K562 (cell line): Measurements from ENCODE around the gene HIVEP3. TPM values are rescaled to one million over a fixed set of nuclear protein-coding genes. Genes with fewer than 3 reads are reported as not detected.
A peak's percentile ranks its signal among the peaks of the same experiment; 100 is the strongest.

Experiments used
- ATAC-seq: fragments of 200-7000 bp; cut with Tn5 transposase; 3 replicates; pipeline ENCODE4 v1.9.1; 2020; ENCODE audit warnings: moderate library complexity
- BruUV-seq: library from RNA; stranded (reverse); fragments of 400-500 nt; replicated peaks from 2 replicates; lab custom pipeline; 2021; lab: Mats Ljungman, UMichigan
- CTCF ChIA-PET: fragments of 300-600 bp; formaldehyde crosslinking; extraction: SDS; loops from one replicate; lab custom pipeline; 2021; ENCODE audit warnings: low intra/inter-chr PET ratio; lab: Yijun Ruan, JAX
- POLR2A ChIA-PET: fragments of 300-600, 350-650 bp; sonication (Branson Sonifier 250); formaldehyde crosslinking; extraction: SDS; loops from one replicate; lab custom pipeline; 2021; ENCODE audit warnings: antibody characterized with exemption, inconsistent platforms; lab: Yijun Ruan, JAX
- DNase-seq, 4 experiments: peaks; one replicate each; pipeline versions ENCODE4 v3.0.0 to v3.0.0-alpha.2; 2011 to 2018; ENCODE audit warnings: low spot score in 3 of 4, mixed read lengths in 3 of 4; ENCODE audit errors: extremely low read depth in 1 of 4
- FAIRE-seq: peaks from 2 replicates; lab custom pipeline; 2011; peaks lifted over from hg19 to GRCh38; lab: Jason Lieb, UNC
- H2AFZ ChIP-seq: 2 replicates; pipeline ENCODE4 v1.6.0; 2011; ENCODE audit warnings: low read depth, low read length, control low read depth, inconsistent platforms
- H3K27ac ChIP-seq: fragments of 200-600 bp; 3 replicates; pipeline ENCODE4 v1.8.0; 2011; ENCODE audit warnings: low read depth, mild to moderate bottlenecking, control low read depth, inconsistent platforms, low read length, moderate library complexity, mixed read lengths; ENCODE audit errors: extremely low read depth
- H3K27me3 ChIP-seq, 2 experiments: fragments of 300-600 bp in 1 of 2; 2 replicates in 1 of 2; 3 replicates in 1 of 2; pipeline versions ENCODE4 v1.6.0 to v1.8.0; 2011; ENCODE audit warnings: inconsistent platforms in 2 of 2, low read length in 2 of 2, mild to moderate bottlenecking in 1 of 2, mixed read lengths in 1 of 2, moderate library complexity in 1 of 2; ENCODE audit not compliant: control insufficient read depth in 2 of 2, insufficient read depth in 2 of 2
- H3K36me3 ChIP-seq: fragments of 300-600 bp; 3 replicates; pipeline ENCODE4 v1.8.0; 2011; ENCODE audit warnings: mild to moderate bottlenecking, low read length, inconsistent platforms; ENCODE audit not compliant: control insufficient read depth, insufficient read depth
- H3K4me1 ChIP-seq, 2 experiments: fragments of 200-600 bp in 1 of 2; replicated peaks in 1 of 2; 2 replicates in 1 of 2; 3 replicates in 1 of 2; pipeline versions ENCODE4 v1.5.1 to v1.8.0; 2011; ENCODE audit warnings: inconsistent platforms in 2 of 2, low read length in 2 of 2, mild to moderate bottlenecking in 1 of 2, mixed read lengths in 1 of 2, moderate library complexity in 1 of 2; ENCODE audit not compliant: control insufficient read depth in 2 of 2, insufficient read depth in 2 of 2
- H3K4me2 ChIP-seq: 2 replicates; pipeline ENCODE4 v1.6.1; 2011; ENCODE audit warnings: low read length, control low read depth, inconsistent platforms, mixed read lengths; ENCODE audit not compliant: insufficient read depth
- H3K4me3 ChIP-seq: fragments of 200-600 bp; sonication (generic), shearing (Covaris generic); 2 replicates; pipeline ENCODE4 v1.5.1; 2016; ENCODE audit warnings: control low read depth, inconsistent platforms
- H3K79me2 ChIP-seq: fragments of 200-600 bp; 3 replicates; pipeline ENCODE4 v1.8.0; 2011; ENCODE audit warnings: low read length, inconsistent platforms; ENCODE audit not compliant: control insufficient read depth, insufficient read depth
- H3K9ac ChIP-seq, 2 experiments: 2 replicates each; pipeline versions ENCODE4 v1.6.0 to v1.6.1; 2011; ENCODE audit warnings: low read depth in 2 of 2, low read length in 2 of 2, control low read depth in 1 of 2, inconsistent platforms in 1 of 2, mild to moderate bottlenecking in 1 of 2, mixed read lengths in 1 of 2; ENCODE audit not compliant: insufficient read depth in 1 of 2
- H3K9me1 ChIP-seq: one replicate; pipeline ENCODE4 v1.6.0; 2011; ENCODE audit warnings: inconsistent platforms, mild to moderate bottlenecking, low read length, moderate library complexity; ENCODE audit not compliant: control insufficient read depth, insufficient read depth
- H3K9me3 ChIP-seq: replicated peaks from 2 replicates; pipeline ENCODE4 v1.5.1; 2011; ENCODE audit warnings: low read depth, low read length, inconsistent platforms; ENCODE audit not compliant: control insufficient read depth, insufficient read depth
- H4K20me1 ChIP-seq: replicated peaks from 2 replicates; pipeline ENCODE4 v1.6.1; 2011; ENCODE audit warnings: low read length, inconsistent platforms, mixed read lengths; ENCODE audit not compliant: control insufficient read depth, insufficient read depth
- HDAC1 ChIP-seq, 2 experiments: fragments of 450-650 bp; IDR thresholded peaks; 2 replicates each; pipeline ENCODE4 v1.6.1; 2016 to 2017; ENCODE audit warnings: inconsistent platforms in 1 of 2, mild to moderate bottlenecking in 1 of 2, moderate library complexity in 1 of 2
- MTA3 ChIP-seq: fragments of 450-650 bp; formaldehyde crosslinking; IDR thresholded peaks from 2 replicates; pipeline ENCODE4 v1.6.1; 2017; ENCODE audit warnings: mild to moderate bottlenecking, borderline replicate concordance
- ZBTB9 ChIP-seq: fragments of 450-650 bp; formaldehyde crosslinking; IDR thresholded peaks from 2 replicates; pipeline ENCODE4 v1.4.0; 2020; ENCODE audit warnings: mild to moderate bottlenecking, moderate library complexity
- ZFP36 ChIP-seq: fragments of 150-350 bp; IDR thresholded peaks from 2 replicates; pipeline ENCODE4 v1.6.1; 2018; ENCODE audit warnings: low read length, low read depth; ENCODE audit not compliant: partially characterized antibody
- ZNF316 ChIP-seq: fragments of 450-650 bp; IDR thresholded peaks from 2 replicates; pipeline ENCODE4 v1.6.1; 2016
- ZNF407 ChIP-seq: fragments of 450-650 bp; IDR thresholded peaks from 2 replicates; pipeline ENCODE4 v1.6.1; 2016; ENCODE audit warnings: low read depth
- WGBS: fragments of 100-300 bp; shearing (Covaris generic); methylation state at CpG from one replicate; pipeline ENCODE4 v1.1.6; 2016; ENCODE audit warnings: low coverage, mixed read lengths; ENCODE audit not compliant: insufficient coverage; ENCODE audit errors: missing lambda C conversion rate; 5-methylcytosine and 5-hydroxymethylcytosine counted together
- in situ Hi-C: fragments of 300-500 bp; cut with MboI; formaldehyde crosslinking; loops from 4 replicates; pipeline ENCODE4 v1.15.0; 2018; ENCODE audit warnings: inconsistent platforms, mixed read lengths
- intact Hi-C: fragments of 100-400 bp; cut with micrococcal nuclease; formaldehyde crosslinking; loops from 2 replicates; pipeline ENCODE4 v1.14.2; 2022
- polyA plus RNA-seq, 8 experiments: library from polyadenylated mRNA; depleted of rRNA in 4 of 8; stranded (reverse) in 5 of 8; unstranded in 3 of 8; fragments of >200 nt; fragmentation: Nextera tagmentation in 2 of 8; fragmentation: Illumina TruSeq in 1 of 8; extraction: Ambion mirVana in 2 of 8; extraction: Trizol in 1 of 8; gene quantifications; 2 replicates each; pipeline versions ENCODE4 v1.2.1 to v1.2.3, GENCODE V29; 2011 to 2014; ENCODE audit warnings: inconsistent platforms in 1 of 8, missing spikeins in 1 of 8
- total RNA-seq, 7 experiments: library from RNA; depleted of rRNA in 6 of 7; stranded (reverse); fragments of >200 nt in 6 of 7; fragmentation: Illumina TruSeq in 2 of 7; extraction: Trizol in 2 of 7; gene quantifications; 2 replicates each; pipeline versions ENCODE4 v1.2.1 to v1.2.3, GENCODE V29; 2011 to 2021; ENCODE audit warnings: low replicate concordance in 1 of 7

Gene HIVEP3
- total and polyA plus RNA-seq, 9 of the 15 experiments (the other 6 are each of a cell fraction or from before 2014, with no cell fraction given) = 0.09 to 0.58 (median 0.34) TPM; not detected in 1

GRCh38 chr1:41719128-41719527 is 199.6 kb downstream of the HIVEP3 start:
- DNase-seq (no peak), FAIRE-seq (no peak), ATAC-seq (no peak)
- Histone ChIP-seq H3K9me3 (no peaks in the 10 kb centered on the region), H3K4me3 (no peak overlapping the region), H3K27me3 (peaks cover 2 to 35% of the 10 kb centered on the region in 2 experiments; a peak in 3 of 5 replicates), H3K9me1 (no peaks in the 10 kb centered on the region), H3K4me1 (no peaks in the 10 kb centered on the region; a peak in 1 of 5 replicates), H3K4me2 (no peak overlapping the region), H3K9ac (no peak overlapping the region), H3K27ac (no peak overlapping the region), H2AFZ (no peak overlapping the region), H4K20me1 (no peaks in the 10 kb centered on the region; the same call in 1 of the 2 replicates), H3K36me3 (no peaks in the 10 kb centered on the region), H3K79me2 (no peaks in the 10 kb centered on the region)
- WGBS = 0% methylated on average over 1 of the region's 1 CpG
- in situ Hi-C loops (no loop called here), intact Hi-C loops (no loop called here)
- TF ChIP-seq ZFP36 (peak; percentile 73), ZNF316 (no peak)
- ChIA-PET CTCF (no interaction called here), POLR2A (interaction anchor here (0.9 kb wide), 1 partner anchor 9 kb away, joined by 4 read pairs; no protein-coding TSS in a partner anchor)
- BruUV-seq = no TSS peak

- ChIA-PET CTCF (no interaction called here), POLR2A (interaction anchor here (0.9 kb wide), 2 partner anchors 9 to 31 kb away, joined by 4 read pairs; no protein-coding TSS in a partner anchor)
- peaks cover 2 to 35% of the 10 kb centered on the region in 2 experiments; a peak in 3 of 5 replicates for H3K27me3 ChIP-seq
- H3K9me1 ChIP-seq = no peaks in the 10 kb centered on the region
- H3K4me2 ChIP-seq = no peak overlapping the region
- ATAC-seq (no peak), FAIRE-seq (no peak), DNase-seq (no peak)
- H2AFZ ChIP-seq = no peak overlapping the region
- H3K9ac ChIP-seq = no peak overlapping the region
- H3K36me3 ChIP-seq = no peaks in the 10 kb centered on the region
- in situ Hi-C loops (no loop called here), intact Hi-C loops (no loop called here)
- BruUV-seq = no TSS peak
- no peaks in the 10 kb centered on the region; a peak in 1 of 5 replicates for H3K4me1 ChIP-seq
- H3K9me3 ChIP-seq = no peaks in the 10 kb centered on the region
- WGBS = 0% methylated on average over 7 of the region's 7 CpGs
- no peaks in the 10 kb centered on the region; the same call in 1 of the 2 replicates for H4K20me1 ChIP-seq
- no peak overlapping the region for H3K27ac ChIP-seq
- no peaks in the 10 kb centered on the region for H3K79me2 ChIP-seq
- H3K4me3 ChIP-seq = no peak overlapping the region
- no peak for TF ChIP-seq ZNF407
- TF ChIP-seq ZBTB9 (CRISPR knock-in tag) = no peak
- no peak for TF ChIP-seq MTA3
- TF ChIP-seq HDAC1 (IDR thresholded peaks at IDR 0.05) = no peak
These were observed 200.2 kb downstream of the HIVEP3 start for GRCh38 chr1:41718497-41718896.
